Astrocyte of the spinal cord (primary cell): Measurements from ENCODE around the gene TCAF1.
"Not testable (repeated sequence)": the region's sequence is repeated elsewhere in the genome, so short reads cannot be mapped to it uniquely, and the experiment has no call there.

Source experiments
- DNase-seq: peaks from one replicate; pipeline ENCODE4 v3.0.0; 2011; ENCODE audit warnings: low read depth, low spot score
- H3K4me3 ChIP-seq: 2 replicates; pipeline ENCODE4 v1.5.1; 2011; ENCODE audit warnings: low read depth, mild to moderate bottlenecking, low read length, moderate library complexity
- in situ Hi-C: cut with HindIII; loops from 2 replicates; pipeline ENCODE4 v1.10.0; 2017; ENCODE audit warnings: low sequenced_read_pairs
- TF ChIP-seq, protein P1 (sequence below): IDR thresholded peaks from 2 replicates; pipeline ENCODE4 v1.5.1; 2012; ENCODE audit warnings: low read depth, mild to moderate bottlenecking, low read length, inconsistent platforms

TCAF1 gene

DNA sequence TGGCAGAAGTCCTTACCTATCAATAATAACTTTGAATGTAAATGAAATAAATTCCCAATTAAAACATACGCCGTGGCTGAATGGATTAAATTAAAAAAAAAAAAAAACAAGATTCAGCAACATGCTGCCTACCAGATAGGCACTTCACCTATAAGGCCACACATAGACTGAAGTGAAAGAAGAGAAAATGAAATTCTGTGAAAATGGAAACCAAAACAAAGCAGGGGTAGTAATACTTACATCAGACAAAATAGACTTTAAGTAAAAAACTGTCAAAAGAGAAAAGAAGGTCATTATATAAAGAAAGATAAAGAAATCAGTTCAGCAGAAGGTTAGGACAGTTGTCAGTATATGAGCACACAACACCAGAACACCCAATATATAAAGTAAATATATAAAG lies 55.3 kb downstream of the TCAF1 start:
- H3K4me3 ChIP-seq = no peak overlapping the region
- TF ChIP-seq, protein P1, sequence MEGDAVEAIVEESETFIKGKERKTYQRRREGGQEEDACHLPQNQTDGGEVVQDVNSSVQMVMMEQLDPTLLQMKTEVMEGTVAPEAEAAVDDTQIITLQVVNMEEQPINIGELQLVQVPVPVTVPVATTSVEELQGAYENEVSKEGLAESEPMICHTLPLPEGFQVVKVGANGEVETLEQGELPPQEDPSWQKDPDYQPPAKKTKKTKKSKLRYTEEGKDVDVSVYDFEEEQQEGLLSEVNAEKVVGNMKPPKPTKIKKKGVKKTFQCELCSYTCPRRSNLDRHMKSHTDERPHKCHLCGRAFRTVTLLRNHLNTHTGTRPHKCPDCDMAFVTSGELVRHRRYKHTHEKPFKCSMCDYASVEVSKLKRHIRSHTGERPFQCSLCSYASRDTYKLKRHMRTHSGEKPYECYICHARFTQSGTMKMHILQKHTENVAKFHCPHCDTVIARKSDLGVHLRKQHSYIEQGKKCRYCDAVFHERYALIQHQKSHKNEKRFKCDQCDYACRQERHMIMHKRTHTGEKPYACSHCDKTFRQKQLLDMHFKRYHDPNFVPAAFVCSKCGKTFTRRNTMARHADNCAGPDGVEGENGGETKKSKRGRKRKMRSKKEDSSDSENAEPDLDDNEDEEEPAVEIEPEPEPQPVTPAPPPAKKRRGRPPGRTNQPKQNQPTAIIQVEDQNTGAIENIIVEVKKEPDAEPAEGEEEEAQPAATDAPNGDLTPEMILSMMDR = no peak
- DNase-seq = no peak
- in situ Hi-C loops = no loop called here

GRCh38 chr7:143841696-143842095 lies 60.3 kb downstream of the TCAF1 start:
- H3K4me3 ChIP-seq, in situ Hi-C loops, DNase-seq: not testable (repeated sequence)
- TF ChIP-seq, protein P1 = peak; percentile 18

DNA sequence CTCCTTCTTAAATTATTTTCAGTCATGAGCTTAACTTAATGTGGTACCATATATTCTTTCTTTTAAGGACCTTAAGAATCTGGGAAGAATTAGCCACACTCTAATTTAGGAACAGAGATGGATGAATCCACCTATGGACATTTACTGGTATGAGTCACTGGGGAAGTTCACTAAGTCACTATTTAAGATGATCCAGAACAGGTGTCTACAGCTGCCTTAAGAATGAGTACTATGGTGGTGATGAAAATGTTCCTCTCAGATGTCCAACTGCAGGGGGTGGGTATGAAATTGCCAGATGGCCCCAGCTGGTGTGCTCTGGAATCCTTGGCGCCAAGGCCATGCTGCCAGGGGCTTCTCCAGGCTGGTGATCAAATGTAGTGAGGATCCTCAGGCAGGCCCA lies 61.9 kb downstream of the TCAF1 start:
- in situ Hi-C loops, DNase-seq, H3K4me3 ChIP-seq: not testable (repeated sequence)

DNA sequence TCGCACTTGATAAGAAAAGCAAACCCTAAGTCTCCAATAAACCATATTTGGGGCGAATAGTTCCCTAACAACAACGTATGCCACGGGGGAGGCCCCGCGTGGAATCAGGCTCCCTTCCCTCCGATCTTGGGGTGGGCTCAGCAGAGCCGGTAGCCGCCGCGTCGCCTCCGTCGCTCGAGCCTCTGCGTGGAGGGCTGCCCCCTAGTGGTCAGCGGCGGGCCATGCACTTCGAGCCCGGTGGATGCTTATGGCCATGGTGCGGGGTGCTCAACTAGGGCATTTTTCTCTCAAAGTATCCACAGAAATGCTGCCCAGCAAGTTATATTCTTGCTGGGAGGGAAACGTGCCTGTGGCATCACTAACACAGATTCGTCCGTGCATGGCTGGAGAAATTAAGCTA lies 64.8 kb downstream of the TCAF1 start:
- in situ Hi-C loops, H3K4me3 ChIP-seq, DNase-seq: not testable (repeated sequence)

DNA sequence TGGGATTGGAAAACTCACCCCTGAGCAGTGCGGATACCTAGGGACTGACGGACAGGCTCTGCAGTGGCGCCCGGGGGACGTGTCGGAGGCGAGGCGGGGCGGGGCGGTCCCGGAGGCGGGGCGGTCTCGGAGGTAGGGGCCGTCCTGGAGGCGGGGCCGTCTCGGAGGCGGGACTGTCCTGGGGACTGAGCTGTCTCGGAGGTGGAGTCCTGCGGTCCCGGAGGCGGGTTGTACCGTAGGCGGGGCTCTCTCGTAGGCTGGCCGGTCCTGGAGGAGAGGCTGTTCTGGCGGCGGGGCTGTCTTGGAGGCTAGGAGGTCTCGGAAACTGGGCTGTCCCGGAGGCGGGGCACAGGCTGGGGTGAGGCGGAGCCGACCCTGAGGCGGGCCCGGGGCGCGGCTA lies 65.4 kb downstream of the TCAF1 start:
- H3K4me3 ChIP-seq, in situ Hi-C loops, DNase-seq: not testable (repeated sequence)

More for the DNA sequence above, 64.8 kb downstream of the TCAF1 start:
- TF ChIP-seq, protein P1 = peak; percentile 44

DNA sequence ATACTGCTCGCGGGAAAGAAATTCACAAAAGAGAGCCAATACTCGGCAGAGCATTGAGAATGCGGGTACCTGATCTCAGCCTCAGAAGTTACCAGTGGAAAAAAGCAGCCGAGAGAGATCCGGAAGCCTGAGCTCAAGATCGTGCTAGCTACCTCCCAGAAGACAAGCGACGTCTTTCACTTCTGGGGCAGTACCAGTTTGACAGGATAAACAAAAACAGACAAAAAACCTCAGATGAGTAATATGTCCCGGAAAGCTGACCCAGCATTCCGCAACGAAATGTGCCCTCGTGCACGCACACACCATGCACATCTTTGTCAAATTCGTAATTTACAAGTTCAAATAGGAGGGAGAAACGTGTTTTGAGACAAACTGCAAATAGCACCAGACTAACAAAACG lies 65.9 kb downstream of the TCAF1 start:
- DNase-seq, in situ Hi-C loops, H3K4me3 ChIP-seq: not testable (repeated sequence)

GRCh38 chr7:143826578-143826977 lies 75.4 kb downstream of the TCAF1 start:
- in situ Hi-C loops, DNase-seq, H3K4me3 ChIP-seq: not testable (repeated sequence)

GRCh38 chr7:143824295-143825135 lies 77.5 kb downstream of the TCAF1 start:
- H3K4me3 ChIP-seq, DNase-seq, in situ Hi-C loops: not testable (repeated sequence)

GRCh38 chr7:143823634-143824294 lies 78.2 kb downstream of the TCAF1 start:
- DNase-seq, in situ Hi-C loops, H3K4me3 ChIP-seq: not testable (repeated sequence)

- in situ Hi-C loops, H3K4me3 ChIP-seq, DNase-seq: not testable (repeated sequence)
Observed at GRCh38 chr7:143821392-143822277, 80.3 kb downstream of the TCAF1 start.

DNA sequence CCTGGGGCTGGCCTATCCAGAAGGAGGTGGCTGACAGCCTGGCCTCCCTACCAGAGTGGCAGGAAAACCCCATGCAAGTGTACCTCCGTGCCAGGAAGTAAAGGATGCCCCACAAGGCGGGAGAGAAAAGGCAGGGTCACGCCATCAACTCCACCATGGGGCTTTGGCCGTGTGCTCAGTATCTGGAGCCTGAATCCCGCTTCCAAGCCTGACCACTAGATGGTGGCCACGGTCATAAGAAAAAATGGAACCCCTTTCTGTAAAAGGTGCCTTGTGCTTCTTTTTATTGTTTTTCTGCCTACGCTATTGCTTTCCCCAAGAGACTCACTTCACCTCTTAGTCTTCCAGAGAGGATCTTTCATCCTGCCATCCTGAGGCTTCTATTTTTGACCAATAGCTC lies 84.1 kb downstream of the TCAF1 start:
- DNase-seq, in situ Hi-C loops, H3K4me3 ChIP-seq: not testable (repeated sequence)

DNA sequence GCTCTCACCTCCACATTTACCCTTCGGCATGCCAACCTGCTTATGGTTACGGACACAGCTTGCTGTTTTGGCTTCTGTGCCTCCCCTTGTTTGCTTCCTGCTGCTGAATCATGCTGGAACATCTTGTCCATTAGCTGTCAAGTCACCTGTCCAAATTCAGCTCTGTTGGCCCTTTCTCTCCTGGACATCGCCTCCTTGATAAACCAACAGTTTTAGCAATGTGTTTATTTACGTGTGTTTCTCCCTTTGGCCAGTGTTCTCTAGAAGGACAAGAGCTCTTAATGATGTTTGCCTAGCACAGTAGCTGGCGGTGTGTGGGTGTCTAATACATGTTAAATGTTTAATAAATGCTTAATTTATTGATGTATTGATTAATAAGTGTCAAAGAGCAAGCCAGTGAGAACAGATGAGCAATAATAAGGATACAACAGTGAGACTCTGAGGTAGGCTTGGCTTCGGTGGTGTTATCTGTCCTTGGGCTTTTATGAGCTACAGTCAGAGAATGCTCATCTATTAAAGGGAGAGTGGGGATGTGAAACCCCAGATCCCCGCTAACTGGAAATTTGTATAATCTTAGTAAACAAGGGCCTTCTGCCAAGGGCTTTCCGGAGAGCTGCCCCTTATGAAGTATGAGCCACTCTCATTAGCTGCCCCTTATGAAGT lies 85.4 kb downstream of the TCAF1 start:
- H3K4me3 ChIP-seq, in situ Hi-C loops, DNase-seq: not testable (repeated sequence)

- DNase-seq, in situ Hi-C loops: not testable (repeated sequence)
Observed at GRCh38 chr7:143810639-143811038, 91.3 kb downstream of the TCAF1 start.

More at GRCh38 chr7:143810639-143811038, 91.3 kb downstream of the TCAF1 start:
- H3K4me3 ChIP-seq = not testable (repeated sequence)
